ENCODE data around the gene RAG2. TPM values are rescaled to one million over a fixed set of nuclear protein-coding genes. Genes with fewer than 3 reads are reported as not detected.

RAG2 gene
- total and polyA plus RNA-seq, 8 donors, result 0.37 to 17.9 TPM; not detected in 6

- Histone ChIP-seq H3K36me3 (peaks cover 0 to 12% (median 8%) of the 10 kb centered on the region in 4 donors), H3K27ac (no peak overlapping the region), H3K9me3 (no peaks in the 10 kb centered on the region), H3K4me3 (no peak overlapping the region), H3K27me3 (no peaks in the 10 kb centered on the region), H3K4me1 (no peaks in the 10 kb centered on the region)
- intact Hi-C loops (cut with DNase I; ENCODE audit: low total_unique reads), result no loop called here
- no peak for DNase-seq
- WGBS, 5 donors, result 79 to 90% (median 86%) methylated on average over 1 of the region's 1 CpG
- TF ChIP-seq CTCF (IDR thresholded peaks at IDR 0.05), result no peak
- no peak for TF ChIP-seq POLR2AphosphoS5 (IDR thresholded peaks at IDR 0.05)
Observed at GRCh38 chr11:36608491-36609199, 10.6 kb upstream of the RAG2 start.

GRCh38 chr11:36605221-36606216, 7.5 kb upstream of the RAG2 start:
- no peak for TF ChIP-seq CTCF (IDR thresholded peaks at IDR 0.05)
- TF ChIP-seq POLR2A (IDR thresholded peaks at IDR 0.05), result no peak
- no peak for TF ChIP-seq POLR2AphosphoS5 (IDR thresholded peaks at IDR 0.05)
- TF ChIP-seq EP300 (IDR thresholded peaks at IDR 0.05), result no peak
- intact Hi-C loops (cut with DNase I; ENCODE audit: low total_unique reads), result no loop called here
- Histone ChIP-seq H3K4me3 (no peak overlapping the region), H3K36me3 (peaks cover 0 to 7% (median 2%) of the 10 kb centered on the region in 4 donors), H3K27me3 (no peaks in the 10 kb centered on the region), H3K4me1 (no peaks in the 10 kb centered on the region), H3K27ac (no peak overlapping the region), H3K9me3 (no peaks in the 10 kb centered on the region)
- no peak for DNase-seq
- 74 to 85% (median 80%) methylated on average over 6 of the region's 6 CpGs for WGBS, 5 donors

- Histone ChIP-seq H3K9me3 (no peaks in the 10 kb centered on the region), H3K4me3 (no peak overlapping the region), H3K27me3 (no peaks in the 10 kb centered on the region), H3K27ac (no peak overlapping the region), H3K36me3 (no peaks in the 10 kb centered on the region), H3K4me1 (no peaks in the 10 kb centered on the region)
- intact Hi-C loops (cut with DNase I; ENCODE audit: low total_unique reads), result no loop called here
- no peak for TF ChIP-seq POLR2AphosphoS5 (IDR thresholded peaks at IDR 0.05)
- TF ChIP-seq CTCF (IDR thresholded peaks at IDR 0.05), result no peak
- TF ChIP-seq EP300 (IDR thresholded peaks at IDR 0.05), result no peak
- no peak for DNase-seq
Observed at GRCh38 chr11:36602135-36602534, 4.1 kb upstream of the RAG2 start.

- H3K4me3 ChIP-seq, result no peak overlapping the region
- no peak overlapping the region for H3K27ac ChIP-seq
- no peaks in the 10 kb centered on the region for H3K36me3 ChIP-seq
- WGBS, 5 donors, result 63 to 87% (median 77%) methylated on average over 2 of the region's 2 CpGs
- TF ChIP-seq CTCF (IDR thresholded peaks at IDR 0.05) (no peak), POLR2A (IDR thresholded peaks at IDR 0.05) (no peak), POLR2AphosphoS5 (IDR thresholded peaks at IDR 0.05) (no peak)
- no peaks in the 10 kb centered on the region for H3K27me3 ChIP-seq
- H3K9me3 ChIP-seq, result no peaks in the 10 kb centered on the region
- intact Hi-C loops (cut with DNase I; ENCODE audit: low total_unique reads), result no loop called here
- no peak for DNase-seq
- H3K4me1 ChIP-seq, result no peaks in the 10 kb centered on the region
Observed at GRCh38 chr11:36601155-36601554, 3.1 kb upstream of the RAG2 start.

Data from stomach (tissue), 9 donors.